Aorta (tissue), 5 donors: Measurements from ENCODE around the gene PAGE3. TPM values are rescaled to one million over a fixed set of nuclear protein-coding genes. Genes with fewer than 3 reads are reported as not detected.

Experiments used
- ATAC-seq: fragments of 200-7000 bp; cut with Tn5 transposase; one replicate; pipeline ENCODE4 v1.9.1; 2022; ENCODE audit warnings: moderate library complexity; ENCODE audit not compliant: low FRiP score
- DNase-seq, 2 donors: peaks; one replicate each; pipeline ENCODE4 v3.0.0-alpha.2; 2020
- H3K27ac ChIP-seq, 2 donors: one replicate each; pipeline ENCODE4 v1.5.1; 2013; ENCODE audit warnings: low read length in 2 of 2, mild to moderate bottlenecking in 2 of 2, moderate library complexity in 2 of 2, control low read depth in 1 of 2, inconsistent platforms in 1 of 2, low read depth in 1 of 2
- H3K27me3 ChIP-seq, 2 donors: one replicate each; pipeline ENCODE4 v1.6.1; 2013; ENCODE audit warnings: control low read depth in 1 of 2, low read length in 1 of 2, mild to moderate bottlenecking in 1 of 2, moderate library complexity in 1 of 2; ENCODE audit not compliant: insufficient read depth in 2 of 2, control insufficient read depth in 1 of 2
- H3K36me3 ChIP-seq, 2 donors: one replicate each; pipeline ENCODE4 v1.6.1; 2013; ENCODE audit warnings: control low read depth in 1 of 2, low read length in 1 of 2, mild to moderate bottlenecking in 1 of 2; ENCODE audit not compliant: insufficient read depth in 2 of 2, control insufficient read depth in 1 of 2
- H3K4me1 ChIP-seq, 2 donors: one replicate each; pipeline ENCODE4 v1.6.1; 2013; ENCODE audit warnings: low read length in 2 of 2, control low read depth in 1 of 2, mild to moderate bottlenecking in 1 of 2, moderate library complexity in 1 of 2; ENCODE audit not compliant: insufficient read depth in 2 of 2, control insufficient read depth in 1 of 2
- H3K4me3 ChIP-seq, 2 donors: one replicate each; pipeline ENCODE4 v1.5.1; 2013; ENCODE audit warnings: low read length in 2 of 2, control low read depth in 1 of 2, mild to moderate bottlenecking in 1 of 2
- H3K9me3 ChIP-seq: one replicate; pipeline ENCODE4 v1.6.1; 2013; ENCODE audit warnings: mild to moderate bottlenecking, low read length; ENCODE audit not compliant: control insufficient read depth
- WGBS, 2 donors: extraction: QIAGEN DNeasy Blood & Tissue Kit; methylation state at CpG; one replicate each; pipeline ENCODE4 v1.1.7; 2013; 5-methylcytosine and 5-hydroxymethylcytosine counted together
- intact Hi-C, 2 donors: fragments of 100-400 bp; cut with DNase I; formaldehyde crosslinking; loops; one replicate each; pipeline versions ENCODE4 v1.14.2 to v1.15.0; 2022
- polyA plus RNA-seq, 2 donors: library from polyadenylated mRNA; stranded (reverse); fragments of 200-250 nt; gene quantifications; one replicate each; pipeline ENCODE4 v1.2.3, GENCODE V29; 2013
- total RNA-seq, 2 donors: library from RNA; stranded (reverse); fragmentation: NEBNext Ultra II Directional; extraction: Animal tissue kit (Norgen Biotek cat#: 25700); gene quantifications; one replicate each; pipeline ENCODE4 v1.2.1, GENCODE V29; 2021
- donor health status: healthy with polysubstance abuse.
- donor health status: Bipolar disorder and iron deficiency.
- donor health status: DM: no; HTN: no; CAD: no.
- donor health status: DM: no; HTN: no; CAD: no.
- donor health status: DM: yes; HTN: yes; CAD: no.

The PAGE3 gene
- total and polyA plus RNA-seq, 4 donors, result not detected

GRCh38 chrX:55210931-55211677 lies 53.6 kb downstream of the PAGE3 start:
- no peaks in the 10 kb centered on the region for H3K9me3 ChIP-seq
- WGBS, 2 donors, result 70 to 82% methylated on average over 13 of the region's 13 CpGs
- H3K27me3 ChIP-seq, result no peaks in the 10 kb centered on the region
- H3K4me3 ChIP-seq, result no peak overlapping the region
- intact Hi-C loops, result no loop called here
- H3K4me1 ChIP-seq, result no peaks in the 10 kb centered on the region
- DNase-seq (no peak), ATAC-seq (no peak)
- H3K27ac ChIP-seq, result no peak overlapping the region
- no peaks in the 10 kb centered on the region for H3K36me3 ChIP-seq

Other genes with a start within 250 kb of the PAGE3 start
- 10 to 100 TPM in 1 of 2 donors, 1 to 10 TPM in 1; 2.5 to 10.4 TPM for gene ALAS2, start 233.9 kb downstream of the PAGE3 start, total RNA-seq
- gene ALAS2, start 233.9 kb downstream of the PAGE3 start, polyA plus RNA-seq, result not detected
- not detected for gene PAGE2B, start 189.9 kb downstream of the PAGE3 start, total RNA-seq
- gene PAGE2B, start 189.9 kb downstream of the PAGE3 start, polyA plus RNA-seq, result not detected
- gene PAGE2, start 175.9 kb downstream of the PAGE3 start, total RNA-seq, result not detected
- not detected for gene PAGE2, start 175.9 kb downstream of the PAGE3 start, polyA plus RNA-seq
- gene PAGE5, start 44.6 kb downstream of the PAGE3 start, total RNA-seq, result not detected
- gene PAGE5, start 44.6 kb downstream of the PAGE3 start, polyA plus RNA-seq, result not detected
- gene MAGEH1, start 187.2 kb upstream of the PAGE3 start, total RNA-seq, result 10 to 100 TPM; 32.3 to 37.2 TPM
- gene MAGEH1, start 187.2 kb upstream of the PAGE3 start, polyA plus RNA-seq, result 10 to 100 TPM; 29.9 to 51.3 TPM
- 1 to 10 TPM; 1.4 to 2.7 TPM for gene USP51, start 224.9 kb upstream of the PAGE3 start, total RNA-seq
- under 1 TPM; 0.25 to 0.31 TPM for gene USP51, start 224.9 kb upstream of the PAGE3 start, polyA plus RNA-seq